ENCODE data around the gene MTA2. TPM values are rescaled to one million over a fixed set of nuclear protein-coding genes. Genes with fewer than 3 reads are reported as not detected.
A peak's percentile ranks its signal among the peaks of the same experiment; 100 is the strongest.

The MTA2 gene
- total RNA-seq, 5 donors from 2014 or later (not counting 1 experiment from before 2014, with no cell fraction given) = 151 to 185 (median 184) TPM

DNA sequence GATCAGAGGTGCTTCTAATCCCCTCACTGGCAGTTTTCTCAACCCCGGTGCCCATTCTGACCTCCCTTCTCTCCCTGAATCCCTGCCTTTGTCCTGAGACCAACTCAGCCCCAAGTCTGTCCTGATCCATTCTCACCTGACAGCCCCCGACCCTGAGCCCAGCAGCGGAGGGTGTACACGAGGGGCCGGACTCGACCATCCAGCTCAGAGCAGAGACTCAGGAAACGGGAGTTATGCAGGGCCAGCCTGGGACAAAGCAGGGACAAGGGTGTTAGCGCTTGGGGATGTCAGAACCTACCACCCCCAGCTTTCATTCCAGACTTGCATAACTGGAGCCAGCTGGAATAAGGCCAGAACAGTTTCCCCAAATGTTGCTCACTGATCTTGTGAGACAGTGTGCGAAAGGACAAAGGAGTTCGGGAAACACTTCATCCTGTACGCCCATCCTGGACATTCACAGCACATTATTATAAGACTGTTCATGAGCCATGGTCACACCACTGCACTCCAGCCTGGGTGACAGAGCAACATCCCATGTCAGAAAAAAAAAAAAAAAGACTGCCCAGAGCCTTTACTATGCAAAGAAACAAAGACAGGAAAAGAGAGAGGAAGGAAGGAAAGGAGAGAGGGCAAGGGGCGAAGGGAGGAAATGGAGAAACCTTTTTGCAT, 24.5 kb downstream of the MTA2 start:
- H3K4me1 ChIP-seq (ENCODE audit: control insufficient read depth in 1 of 2, extremely low read depth in 1 of 2, insufficient read depth in 2 of 2, low read length in 2 of 2) = peaks cover 9 to 27% of the 10 kb centered on the region in 2 experiments
- peak overlapping the region in 1 of 2 donors; percentile 39 for H3K27ac Mint-ChIP-seq
- H3K27me3 Mint-ChIP-seq = no peaks in the 10 kb centered on the region
- H3K4me3 Mint-ChIP-seq = no peak overlapping the region
- H3K4me1 Mint-ChIP-seq = peaks cover 29 to 37% (median 33%) of the 10 kb centered on the region in 3 donors
- H3K9me3 ChIP-seq = no peaks in the 10 kb centered on the region
- CTCF ChIA-PET = interaction anchor here in 1 of 2 donors (0.9 kb wide), 1 partner anchor 340 kb away, joined by 6 read pairs; no protein-coding TSS in a partner anchor
- H3K36me3 ChIP-seq (ENCODE audit: control insufficient read depth in 2 of 2, extremely low read depth in 1 of 2, insufficient read depth in 1 of 2, low read length in 1 of 2) = peaks cover 30 to 48% of the 10 kb centered on the region in 2 donors
- H3K36me3 Mint-ChIP-seq = peaks cover 29% of the 10 kb centered on the region
- DNase-seq (no peak), ATAC-seq (replicated peaks in 1 of 4) (no peak)
- H3K9me3 Mint-ChIP-seq = no peaks in the 10 kb centered on the region
- no peak overlapping the region for H3K27ac ChIP-seq (ENCODE audit: low read length)
- WGBS (ENCODE audit: insufficient coverage) = 89% methylated on average over 6 of the region's 12 CpGs
- no peaks in the 10 kb centered on the region for H3K27me3 ChIP-seq (replicated peaks in 1 of 2; ENCODE audit: control insufficient read depth in 2 of 2, extremely low read depth in 1 of 2, insufficient read depth in 2 of 2, low read length in 1 of 2)
- POLR2A ChIA-PET = interaction anchor here in 1 of 2 donors (0.7 kb wide), 1 partner anchor 1018 kb away, joined by 6 read pairs; no protein-coding TSS in a partner anchor
- no peak overlapping the region for H3K4me3 ChIP-seq (ENCODE audit: control insufficient read depth in 1 of 2, extremely low read depth in 1 of 2, low read length in 1 of 2)

DNA sequence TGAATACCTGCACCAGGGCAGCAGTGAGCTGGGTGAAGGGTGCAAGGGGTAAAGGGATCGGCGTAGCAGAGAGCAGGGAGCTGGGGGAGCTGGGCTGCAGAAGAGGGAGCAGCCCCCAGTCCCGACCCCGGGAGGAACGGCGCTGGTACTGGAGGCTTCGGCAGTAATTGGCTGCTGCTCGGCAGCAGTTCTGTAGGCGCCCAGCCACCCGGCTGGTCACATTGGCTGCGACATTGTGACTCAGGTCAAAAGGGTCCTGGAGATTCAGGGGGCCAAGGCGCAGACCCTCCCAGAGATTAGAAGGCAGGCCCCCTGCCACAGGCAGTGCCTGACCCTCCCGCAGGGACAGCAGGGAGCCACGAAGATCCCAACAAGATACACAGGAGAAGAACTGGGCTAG, 25.8 kb downstream of the MTA2 start:
- Mint-ChIP-seq H3K27me3 (no peaks in the 10 kb centered on the region), H3K9me3 (no peaks in the 10 kb centered on the region), H3K4me3 (peak overlapping the region; percentile 51 to 97 (median 95)), H3K4me1 (peaks cover 43 to 46% (median 43%) of the 10 kb centered on the region in 3 donors), H3K27ac (peak overlapping the region; percentile 44 to 78), H3K36me3 (peaks cover 35% of the 10 kb centered on the region)
- H3K36me3 ChIP-seq (ENCODE audit: control insufficient read depth in 2 of 2, extremely low read depth in 1 of 2, insufficient read depth in 1 of 2, low read length in 1 of 2) = peaks cover 28 to 53% of the 10 kb centered on the region in 2 donors
- no peaks in the 10 kb centered on the region for H3K27me3 ChIP-seq (replicated peaks in 1 of 2; ENCODE audit: control insufficient read depth in 2 of 2, extremely low read depth in 1 of 2, insufficient read depth in 2 of 2, low read length in 1 of 2)
- POLR2A ChIA-PET = no interaction called here
- H3K4me3 ChIP-seq (ENCODE audit: control insufficient read depth in 1 of 2, extremely low read depth in 1 of 2, low read length in 1 of 2) = no peak overlapping the region
- DNase-seq (no peak), ATAC-seq (replicated peaks in 1 of 4) (no peak)
- H3K27ac ChIP-seq (ENCODE audit: low read length) = no peak overlapping the region
- CTCF ChIA-PET = no interaction called here
- WGBS (ENCODE audit: insufficient coverage) = 98% methylated on average over 12 of the region's 14 CpGs
- no peaks in the 10 kb centered on the region for H3K9me3 ChIP-seq
- peaks cover 9 to 33% of the 10 kb centered on the region in 2 experiments for H3K4me1 ChIP-seq (ENCODE audit: control insufficient read depth in 1 of 2, extremely low read depth in 1 of 2, insufficient read depth in 2 of 2, low read length in 2 of 2)

GRCh38 chr11:62575156-62575555, 26.5 kb downstream of the MTA2 start:
- no peaks in the 10 kb centered on the region for H3K9me3 ChIP-seq
- 82% methylated on average over 16 of the region's 17 CpGs for WGBS (ENCODE audit: insufficient coverage)
- Mint-ChIP-seq H3K27me3 (no peaks in the 10 kb centered on the region), H3K4me3 (peak overlapping the region; percentile 95 to 97 (median 97)), H3K9me3 (no peaks in the 10 kb centered on the region), H3K36me3 (peaks cover 38% of the 10 kb centered on the region), H3K4me1 (peaks cover 47 to 50% (median 49%) of the 10 kb centered on the region in 3 donors), H3K27ac (peak overlapping the region; percentile 91 to 97)
- no peak overlapping the region for H3K27ac ChIP-seq (ENCODE audit: low read length)
- DNase-seq (no peak), ATAC-seq (replicated peaks in 1 of 4) (no peak)
- H3K4me3 ChIP-seq (ENCODE audit: control insufficient read depth in 1 of 2, extremely low read depth in 1 of 2, low read length in 1 of 2) = peak overlapping the region in 1 of 2 donors; percentile 80
- H3K4me1 ChIP-seq (ENCODE audit: control insufficient read depth in 1 of 2, extremely low read depth in 1 of 2, insufficient read depth in 2 of 2, low read length in 2 of 2) = peaks cover 9 to 40% of the 10 kb centered on the region in 2 experiments
- ChIA-PET POLR2A (interaction anchor here in 1 of 2 donors (0.9 kb wide), 1 partner anchor 19 kb away, joined by 4 read pairs; no protein-coding TSS in a partner anchor), CTCF (interaction anchor here in 1 of 2 donors (1.6 kb wide), 1 partner anchor 22 kb away, joined by 6 read pairs; no protein-coding TSS in a partner anchor)
- H3K36me3 ChIP-seq (ENCODE audit: control insufficient read depth in 2 of 2, extremely low read depth in 1 of 2, insufficient read depth in 1 of 2, low read length in 1 of 2) = peaks cover 23 to 58% of the 10 kb centered on the region in 2 donors
- H3K27me3 ChIP-seq (replicated peaks in 1 of 2; ENCODE audit: control insufficient read depth in 2 of 2, extremely low read depth in 1 of 2, insufficient read depth in 2 of 2, low read length in 1 of 2) = no peaks in the 10 kb centered on the region

DNA sequence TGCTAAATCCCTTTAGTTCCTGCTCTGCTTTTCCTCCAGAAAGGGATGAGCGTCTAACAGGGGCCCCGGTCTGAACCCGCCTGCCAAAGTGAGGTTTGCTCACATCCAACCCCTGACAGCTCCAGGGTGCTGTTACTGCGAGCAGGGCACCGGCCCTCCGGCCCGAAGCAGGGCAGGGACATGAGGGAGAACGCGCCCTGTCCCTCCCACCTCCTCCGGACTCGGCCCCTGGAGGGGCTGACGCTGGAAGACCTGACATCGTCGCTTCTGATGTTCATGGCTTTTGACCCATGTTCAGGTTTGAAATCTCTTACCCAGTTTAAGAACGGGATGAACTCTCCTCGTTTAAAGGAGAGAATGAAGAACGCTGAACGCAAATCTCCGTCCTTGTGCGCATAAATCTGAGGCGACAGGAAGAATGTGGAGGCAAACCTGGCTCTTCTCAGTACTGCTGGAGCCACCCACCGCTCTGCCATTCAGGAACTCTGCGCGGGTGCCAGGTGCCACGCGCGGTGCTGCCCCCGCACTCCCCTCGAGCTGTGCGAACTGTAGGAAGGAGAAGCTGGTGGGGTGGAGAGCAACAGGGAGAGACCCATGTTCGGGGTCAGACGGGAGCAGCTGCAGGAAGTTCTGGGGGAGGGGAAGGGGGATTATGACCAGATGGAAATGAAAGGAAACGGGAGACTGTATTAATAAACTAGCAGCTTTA, 27.1 kb downstream of the MTA2 start:
- H3K36me3 Mint-ChIP-seq = peaks cover 42% of the 10 kb centered on the region
- ChIA-PET POLR2A (interaction anchor here in 1 of 2 donors (0.6 to 1.5 kb wide), 16 partner anchors 15 to 280 kb away, joined by 3 to 28 read pairs (median 4); partner anchors contain the start of genes C11orf98, CSKMT, GANAB and HNRNPUL2), CTCF (interaction anchor here (0.6 to 1.9 kb wide), 18 partner anchors 14 to 282 kb away, joined by 3 to 27 read pairs (median 5); partner anchors contain the start of genes C11orf98 (in 1 of the 2), CSKMT (in 1 of the 2) and TUT1 (in 1 of the 2))
- peak overlapping the region; percentile 91 to 97 for H3K27ac Mint-ChIP-seq
- H3K36me3 ChIP-seq (ENCODE audit: control insufficient read depth in 2 of 2, extremely low read depth in 1 of 2, insufficient read depth in 1 of 2, low read length in 1 of 2) = peaks cover 20 to 61% of the 10 kb centered on the region in 2 donors
- H3K4me1 Mint-ChIP-seq = peaks cover 53 to 56% (median 54%) of the 10 kb centered on the region in 3 donors
- no peaks in the 10 kb centered on the region for H3K9me3 ChIP-seq
- ATAC-seq (replicated peaks in 1 of 4) (peak; percentile 4 to 16 (median 10)), DNase-seq (peak in 1 of 35 experiments; percentile 39)
- H3K4me3 ChIP-seq (ENCODE audit: control insufficient read depth in 1 of 2, extremely low read depth in 1 of 2, low read length in 1 of 2) = peak overlapping the region; percentile 80 to 92
- peak overlapping the region; percentile 95 to 97 (median 97) for H3K4me3 Mint-ChIP-seq
- WGBS (ENCODE audit: insufficient coverage) = 0% methylated on average over 30 of the region's 33 CpGs
- H3K9me3 Mint-ChIP-seq = no peaks in the 10 kb centered on the region
- H3K27ac ChIP-seq (ENCODE audit: low read length) = peak overlapping the region; percentile 48
- H3K27me3 ChIP-seq (replicated peaks in 1 of 2; ENCODE audit: control insufficient read depth in 2 of 2, extremely low read depth in 1 of 2, insufficient read depth in 2 of 2, low read length in 1 of 2) = no peaks in the 10 kb centered on the region
- peaks cover 11 to 43% of the 10 kb centered on the region in 2 experiments for H3K4me1 ChIP-seq (ENCODE audit: control insufficient read depth in 1 of 2, extremely low read depth in 1 of 2, insufficient read depth in 2 of 2, low read length in 2 of 2)
- no peaks in the 10 kb centered on the region for H3K27me3 Mint-ChIP-seq

DNA sequence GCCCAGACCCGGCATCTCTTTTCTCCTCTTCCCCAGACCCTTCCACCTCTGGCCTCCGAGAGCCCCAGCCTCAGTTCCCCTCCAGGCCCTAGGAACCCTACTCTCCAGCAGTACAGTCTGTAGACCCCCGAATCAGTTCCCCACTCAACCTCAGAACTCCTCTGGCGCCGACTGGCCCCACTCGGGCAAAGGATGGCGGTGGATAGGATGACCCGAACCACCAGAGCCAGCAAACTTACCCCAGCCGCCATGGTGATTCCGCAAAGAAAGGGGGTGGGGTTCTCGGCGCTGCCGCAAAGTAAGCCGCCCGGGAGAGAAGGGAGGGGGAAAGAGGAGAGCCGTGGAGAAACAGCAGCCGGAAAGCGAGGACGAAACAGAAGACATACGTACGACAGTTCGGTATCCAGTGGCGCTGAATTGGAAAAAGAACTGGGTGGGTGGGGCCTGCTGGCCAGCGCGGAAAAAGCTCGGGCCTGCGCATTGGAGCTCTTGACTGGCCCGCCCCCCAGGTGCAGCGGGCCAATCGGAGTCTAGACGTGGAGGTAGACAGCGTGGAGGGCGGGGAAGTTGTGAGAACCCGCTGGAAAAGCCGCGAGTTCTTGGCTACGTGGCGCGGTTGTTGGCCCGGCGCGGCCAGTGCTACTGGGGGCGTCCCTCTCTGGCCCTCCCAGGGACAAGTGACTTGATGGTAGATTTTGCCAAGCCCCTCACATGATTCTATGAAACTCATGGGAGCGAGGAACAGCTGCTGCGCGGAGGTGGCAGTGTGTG, 27.9 kb downstream of the MTA2 start, which contains the start of gene EEF1G:
TSS of gene EEF1G (minus strand) at position 300 of the 771 bp plus-strand sequence. CDS start at position 251, 49 bp downstream.
- H3K4me3 ChIP-seq (ENCODE audit: control insufficient read depth in 1 of 2, extremely low read depth in 1 of 2, low read length in 1 of 2) = peak within 1 kb of the TSS; percentile 88 to 92
- Mint-ChIP-seq H3K4me3 (peak within 1 kb of the TSS; percentile 95 to 97 (median 97)), H3K9me3 (no peaks in the 10 kb centered on the region), H3K4me1 (peaks cover 55 to 56% (median 56%) of the 10 kb centered on the region in 3 donors), H3K36me3 (peaks cover 43% of the 10 kb centered on the region), H3K27ac (peak within 1 kb of the TSS; percentile 91 to 97), H3K27me3 (no peaks in the 10 kb centered on the region)
- H3K4me1 ChIP-seq (ENCODE audit: control insufficient read depth in 1 of 2, extremely low read depth in 1 of 2, insufficient read depth in 2 of 2, low read length in 2 of 2) = peaks cover 11 to 43% of the 10 kb centered on the region in 2 experiments
- POLR2A ChIA-PET = interaction anchor here in 1 of 2 donors (0.6 to 1.5 kb wide), 17 partner anchors 14 to 281 kb away, joined by 3 to 28 read pairs (median 4); partner anchors contain the start of genes C11orf98, CSKMT, GANAB and HNRNPUL2
- ATAC-seq (replicated peaks in 1 of 4) (peak; percentile 93 to 96 (median 94)), DNase-seq (peak; percentile 91 to 100 (median 98))
- no peaks in the 10 kb centered on the region for H3K27me3 ChIP-seq (replicated peaks in 1 of 2; ENCODE audit: control insufficient read depth in 2 of 2, extremely low read depth in 1 of 2, insufficient read depth in 2 of 2, low read length in 1 of 2)
- no peaks in the 10 kb centered on the region for H3K9me3 ChIP-seq
- H3K27ac ChIP-seq (ENCODE audit: low read length) = peak within 1 kb of the TSS; percentile 76
- WGBS (ENCODE audit: insufficient coverage) = 0% methylated on average over 39 of the region's 46 CpGs
- CTCF ChIA-PET = interaction anchor here (0.6 to 1.9 kb wide), 17 partner anchors 13 to 283 kb away, joined by 3 to 27 read pairs (median 5); partner anchors contain the start of genes C11orf98 (in 1 of the 2), CSKMT (in 1 of the 2) and TUT1 (in 1 of the 2)
- peaks cover 19 to 55% of the 10 kb centered on the region in 2 donors for H3K36me3 ChIP-seq (ENCODE audit: control insufficient read depth in 2 of 2, extremely low read depth in 1 of 2, insufficient read depth in 1 of 2, low read length in 1 of 2)

All from T-cell (primary cell).